ENCODE data around the gene SLC31A1.

DNA sequence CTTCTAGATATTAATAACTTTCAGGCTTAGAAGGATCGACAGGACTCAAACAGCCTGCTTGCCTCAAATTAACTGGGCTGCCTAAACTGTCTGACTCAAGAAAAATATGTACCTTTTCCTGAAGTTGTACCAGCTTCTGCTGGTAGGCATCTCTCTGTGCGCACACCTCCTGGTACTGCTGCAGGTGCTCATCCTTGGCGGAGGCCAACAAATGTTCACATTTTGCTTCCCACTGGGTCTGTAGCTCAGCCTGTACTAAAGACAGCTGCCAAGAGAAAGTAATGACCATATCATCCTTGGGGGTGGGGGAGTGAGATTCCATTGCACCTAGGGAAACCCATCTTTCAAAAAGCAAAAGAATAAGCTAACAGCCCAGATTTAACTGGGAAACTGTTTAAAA lies 48.0 kb upstream of the SLC31A1 start:
- no peak for TF ChIP-seq POLR2A (IDR thresholded peaks at IDR 0.05)
- TF ChIP-seq, protein P1, sequence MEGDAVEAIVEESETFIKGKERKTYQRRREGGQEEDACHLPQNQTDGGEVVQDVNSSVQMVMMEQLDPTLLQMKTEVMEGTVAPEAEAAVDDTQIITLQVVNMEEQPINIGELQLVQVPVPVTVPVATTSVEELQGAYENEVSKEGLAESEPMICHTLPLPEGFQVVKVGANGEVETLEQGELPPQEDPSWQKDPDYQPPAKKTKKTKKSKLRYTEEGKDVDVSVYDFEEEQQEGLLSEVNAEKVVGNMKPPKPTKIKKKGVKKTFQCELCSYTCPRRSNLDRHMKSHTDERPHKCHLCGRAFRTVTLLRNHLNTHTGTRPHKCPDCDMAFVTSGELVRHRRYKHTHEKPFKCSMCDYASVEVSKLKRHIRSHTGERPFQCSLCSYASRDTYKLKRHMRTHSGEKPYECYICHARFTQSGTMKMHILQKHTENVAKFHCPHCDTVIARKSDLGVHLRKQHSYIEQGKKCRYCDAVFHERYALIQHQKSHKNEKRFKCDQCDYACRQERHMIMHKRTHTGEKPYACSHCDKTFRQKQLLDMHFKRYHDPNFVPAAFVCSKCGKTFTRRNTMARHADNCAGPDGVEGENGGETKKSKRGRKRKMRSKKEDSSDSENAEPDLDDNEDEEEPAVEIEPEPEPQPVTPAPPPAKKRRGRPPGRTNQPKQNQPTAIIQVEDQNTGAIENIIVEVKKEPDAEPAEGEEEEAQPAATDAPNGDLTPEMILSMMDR (IDR thresholded peaks at IDR 0.05) = no peak

Measured in transverse colon (tissue), 3 donors.